Left kidney (tissue), 2 donors: ENCODE results near the gene SMIM30. TPM values are rescaled to one million over a fixed set of nuclear protein-coding genes. Genes with fewer than 3 reads are reported as not detected.
"Not testable (repeated sequence)": the region's sequence is repeated elsewhere in the genome, so short reads cannot be mapped to it uniquely, and the experiment has no call there.

Experiments
- DNase-seq: peaks from one replicate; pipeline ENCODE4 v3.0.0-alpha.2; 2013
- polyA plus RNA-seq: library from polyadenylated mRNA; unstranded; fragments of 120-200 nt; gene quantifications from one replicate; pipeline ENCODE4 v1.2.1, GENCODE V29; 2013; ENCODE audit not compliant: insufficient read length

Gene SMIM30
- polyA plus RNA-seq, 1 donor: 88.6 TPM

DNA sequence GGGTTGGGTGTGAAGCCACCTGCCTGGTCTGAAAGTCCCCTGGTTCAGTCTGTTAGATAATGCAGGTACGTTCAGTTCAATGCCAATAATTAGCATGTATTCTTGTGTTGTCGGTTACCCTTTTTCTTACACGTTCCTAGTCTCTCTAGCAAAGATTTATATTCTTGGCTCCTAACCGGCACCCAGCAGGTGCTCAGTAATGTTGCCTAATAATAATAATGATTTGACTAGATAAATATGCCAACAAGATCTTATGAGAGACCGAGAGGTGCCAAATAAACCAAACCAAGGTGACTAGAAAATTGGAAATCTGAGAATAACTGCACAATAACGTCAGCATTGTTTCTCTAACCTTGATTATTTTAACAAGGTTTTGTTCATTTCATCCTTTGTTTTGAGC, 1.1 kb upstream of the SMIM30 start:
- no peak for DNase-seq

GRCh38 chr7:113117374-113117774, 980 bp downstream of the SMIM30 start:
- not testable (repeated sequence) for DNase-seq

- no peak for DNase-seq
Observed at GRCh38 chr7:113113912-113114311, 4.4 kb downstream of the SMIM30 start.

DNA sequence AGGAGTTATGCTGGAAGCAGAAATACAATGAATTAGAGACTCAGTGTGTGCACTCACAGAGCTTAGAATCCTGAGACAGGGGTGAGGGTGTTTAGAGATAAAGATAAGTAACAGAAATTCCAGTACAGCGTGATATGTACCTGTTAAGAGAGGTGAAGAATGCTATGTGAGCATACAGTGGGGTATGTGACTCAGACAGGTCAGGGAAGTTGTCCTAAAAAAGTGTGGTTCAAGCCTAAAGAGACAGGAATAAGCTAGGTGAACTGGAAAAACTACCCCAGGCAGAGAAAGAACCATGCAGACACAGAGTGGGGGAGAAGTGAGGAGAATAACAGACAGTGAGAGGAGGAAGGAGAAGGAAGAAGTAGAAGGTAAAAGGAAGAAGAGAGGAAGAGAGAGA, 8.6 kb downstream of the SMIM30 start:
- no peak for DNase-seq

GRCh38 chr7:113100121-113100603, 18.2 kb downstream of the SMIM30 start:
- peak; percentile 31 for DNase-seq

- DNase-seq: peak; percentile 37
Observed at GRCh38 chr7:113099284-113099919, 19.0 kb downstream of the SMIM30 start.

DNA sequence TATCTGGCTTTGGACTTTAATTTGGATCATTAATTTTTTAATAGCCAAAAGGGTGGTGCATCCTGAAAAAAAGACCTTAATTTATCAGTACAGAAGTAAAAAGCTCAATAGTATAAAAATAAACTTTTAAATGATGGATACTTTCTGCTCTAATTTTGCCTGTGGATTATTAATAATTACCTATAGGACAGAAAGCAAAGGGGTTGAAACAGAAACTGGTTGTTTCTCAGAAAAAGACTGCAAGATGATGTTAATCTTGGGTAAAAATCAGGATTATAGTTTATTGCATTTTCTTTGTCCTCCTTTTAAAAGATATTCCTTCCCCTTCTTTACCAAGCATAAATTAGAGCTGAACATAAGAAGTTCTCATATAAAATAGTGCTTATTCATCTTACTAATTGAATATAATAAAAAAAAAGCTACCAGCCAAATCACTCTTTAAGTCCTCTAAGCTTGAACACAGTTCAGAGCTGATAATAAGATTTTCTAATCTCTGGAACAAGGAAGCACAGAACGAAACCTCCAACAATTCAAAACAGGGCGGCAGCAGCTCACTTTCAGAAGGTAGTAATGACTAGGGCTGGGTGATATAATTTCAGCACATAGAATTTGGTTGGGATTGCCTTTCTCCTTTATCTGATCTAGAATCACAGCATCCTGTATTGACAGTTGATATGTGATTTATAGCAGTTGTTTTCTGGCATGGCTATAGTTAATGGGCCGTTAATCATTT, 23.7 kb downstream of the SMIM30 start:
- DNase-seq: no peak

DNA sequence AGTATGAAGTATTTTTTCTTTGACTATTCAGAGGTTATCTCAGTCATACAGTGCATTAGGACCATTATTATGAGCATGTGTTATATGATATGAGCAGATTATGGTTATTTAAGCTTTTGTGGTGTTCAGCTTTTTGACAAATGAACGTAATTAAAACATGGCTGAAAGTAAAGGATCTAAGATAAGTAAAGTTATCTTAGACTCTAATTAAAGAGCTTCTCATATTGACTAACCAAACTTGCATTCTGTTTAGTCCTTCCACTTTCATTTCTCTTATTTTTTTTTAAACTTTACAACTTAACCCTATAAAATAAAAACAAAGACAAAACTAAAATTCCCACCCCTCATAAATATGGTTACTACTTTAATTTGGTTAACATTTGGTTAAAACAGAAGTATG, 24.8 kb downstream of the SMIM30 start:
- no peak for DNase-seq

- DNase-seq: no peak
Observed at GRCh38 chr7:113092762-113093161, 25.6 kb downstream of the SMIM30 start.

DNA sequence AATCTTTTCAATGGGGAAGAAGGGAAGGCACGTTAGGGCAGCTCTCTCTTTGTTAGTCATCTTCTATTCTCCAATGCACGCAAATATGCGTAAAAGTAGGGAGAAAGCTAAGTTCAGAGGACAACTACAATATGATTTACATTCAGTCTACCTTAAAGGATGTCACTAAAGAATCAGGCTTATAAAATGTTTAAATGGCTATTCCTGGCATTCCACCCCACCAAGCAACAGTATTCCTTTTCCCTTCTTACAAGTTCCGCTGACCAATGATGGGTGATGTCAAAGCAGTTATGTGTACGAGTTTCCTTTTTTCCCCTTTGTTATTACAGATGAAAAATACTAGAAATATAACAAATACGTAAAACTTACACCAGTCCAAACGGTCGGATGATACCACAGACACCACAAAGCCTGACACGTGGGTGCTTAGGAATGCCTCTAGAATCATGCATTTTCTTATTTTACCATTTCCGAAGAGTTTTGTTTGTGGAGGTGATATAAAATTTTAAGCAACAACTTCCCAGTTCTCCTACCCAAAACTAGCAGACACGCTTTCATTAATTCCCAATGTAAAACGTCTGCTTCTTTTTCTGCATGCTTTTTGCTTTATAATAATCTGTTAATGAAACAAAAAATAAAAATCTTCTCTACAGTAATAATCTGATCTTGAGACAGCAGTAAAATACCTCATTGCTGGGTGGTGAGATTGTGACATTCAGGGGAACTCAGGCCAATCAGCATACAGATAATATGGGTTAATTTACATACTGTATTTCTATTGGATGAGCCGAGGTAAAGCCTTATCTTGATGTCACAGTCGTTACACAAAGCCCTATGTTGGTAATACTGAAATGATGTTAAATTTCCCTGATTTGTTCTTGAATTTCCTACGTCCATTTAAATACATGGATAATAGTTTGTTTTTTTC, 31.0 kb downstream of the SMIM30 start:
- DNase-seq: peak; percentile 25

DNA sequence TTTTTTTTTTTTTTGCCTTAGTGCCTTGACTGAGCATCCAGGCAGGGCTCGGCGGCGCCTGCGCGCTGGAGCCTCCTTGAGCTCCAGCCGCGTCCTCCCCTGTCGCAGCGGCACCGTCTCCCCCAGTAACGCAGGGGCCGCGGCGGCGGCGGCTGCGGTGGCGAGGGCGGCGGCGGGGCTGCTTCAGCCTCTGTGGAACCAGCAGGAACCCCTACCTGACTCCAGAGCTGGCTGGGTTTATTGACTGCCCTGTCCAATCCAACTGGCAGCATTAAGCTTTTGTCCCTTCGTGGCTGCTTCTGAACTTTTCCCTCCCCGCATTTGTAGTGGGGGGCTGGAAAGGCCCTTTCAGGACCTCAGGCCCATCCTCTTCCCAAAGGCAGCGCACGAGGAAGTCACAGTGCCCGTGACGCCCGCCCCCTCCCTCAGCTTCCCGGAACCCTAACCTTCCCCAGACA, 31.9 kb downstream of the SMIM30 start, which contains the start of gene GPR85:
Gene GPR85, minus strand, starts transcription at position 397 of the 458 bp plus-strand sequence. CDS start 2,106 bp downstream, outside the sequence.
- DNase-seq: peak; percentile 68

DNA sequence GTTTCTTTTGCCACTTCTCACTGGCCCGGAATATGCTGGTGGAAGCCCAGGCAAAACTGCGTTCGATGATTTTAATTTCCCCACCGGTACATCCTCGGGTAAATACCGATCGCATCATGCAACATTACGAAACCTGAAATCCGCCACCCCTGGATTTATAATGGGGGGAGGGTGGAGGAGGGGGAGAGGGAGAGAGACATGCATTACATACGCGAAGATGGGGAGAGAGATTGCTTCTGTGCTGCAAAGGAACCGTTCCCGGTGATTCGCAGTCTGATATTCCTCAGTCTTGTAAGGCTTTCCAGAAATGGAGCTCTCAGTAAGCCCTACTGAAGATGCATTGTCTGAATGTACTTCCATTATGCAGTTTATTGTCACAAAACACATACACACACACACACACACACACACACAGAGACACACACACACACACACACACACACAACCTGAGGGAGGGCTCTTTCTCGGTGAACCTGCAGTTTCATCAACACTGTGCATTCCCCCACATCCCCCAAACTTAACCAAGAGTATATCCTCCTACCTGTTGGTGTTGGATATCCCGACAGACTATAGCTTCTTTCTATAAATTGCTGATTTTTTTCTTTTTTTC, 32.5 kb downstream of the SMIM30 start:
- DNase-seq: peak; percentile 17

- no peak for DNase-seq
Observed at GRCh38 chr7:113084496-113085172, 33.7 kb downstream of the SMIM30 start.

DNA sequence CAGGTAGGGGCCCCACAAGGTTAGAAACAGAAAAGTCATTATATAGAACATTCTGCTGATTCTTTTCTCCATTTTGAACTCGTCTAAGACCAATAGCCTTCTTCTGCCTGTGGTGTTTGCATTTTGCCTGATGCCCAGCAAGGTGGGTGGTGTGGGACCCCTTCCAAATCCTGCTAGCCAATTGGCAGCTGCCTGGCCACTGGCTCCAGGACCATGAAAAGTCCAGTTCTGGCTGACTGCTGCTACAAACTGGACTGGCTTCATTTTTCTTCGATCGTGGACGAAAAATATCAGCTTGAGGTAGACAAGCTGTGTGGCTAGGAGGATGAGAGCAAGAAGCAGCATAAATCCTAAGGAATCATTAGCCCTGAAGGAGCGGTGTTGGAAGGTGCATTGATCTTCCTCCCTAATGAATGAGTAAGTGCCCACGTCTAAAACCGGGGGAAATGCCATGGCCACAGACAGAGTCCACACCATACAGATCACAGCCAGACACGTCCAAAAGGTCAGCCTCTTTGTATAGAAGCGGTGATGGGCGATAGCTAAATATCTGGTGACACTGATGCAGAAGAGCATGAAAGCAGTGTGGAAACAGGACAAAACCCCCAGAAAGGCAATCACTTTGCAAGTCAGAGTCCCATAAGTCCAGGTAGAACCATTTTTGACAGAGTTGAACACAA, 34.4 kb downstream of the SMIM30 start:
- no peak for DNase-seq

DNA sequence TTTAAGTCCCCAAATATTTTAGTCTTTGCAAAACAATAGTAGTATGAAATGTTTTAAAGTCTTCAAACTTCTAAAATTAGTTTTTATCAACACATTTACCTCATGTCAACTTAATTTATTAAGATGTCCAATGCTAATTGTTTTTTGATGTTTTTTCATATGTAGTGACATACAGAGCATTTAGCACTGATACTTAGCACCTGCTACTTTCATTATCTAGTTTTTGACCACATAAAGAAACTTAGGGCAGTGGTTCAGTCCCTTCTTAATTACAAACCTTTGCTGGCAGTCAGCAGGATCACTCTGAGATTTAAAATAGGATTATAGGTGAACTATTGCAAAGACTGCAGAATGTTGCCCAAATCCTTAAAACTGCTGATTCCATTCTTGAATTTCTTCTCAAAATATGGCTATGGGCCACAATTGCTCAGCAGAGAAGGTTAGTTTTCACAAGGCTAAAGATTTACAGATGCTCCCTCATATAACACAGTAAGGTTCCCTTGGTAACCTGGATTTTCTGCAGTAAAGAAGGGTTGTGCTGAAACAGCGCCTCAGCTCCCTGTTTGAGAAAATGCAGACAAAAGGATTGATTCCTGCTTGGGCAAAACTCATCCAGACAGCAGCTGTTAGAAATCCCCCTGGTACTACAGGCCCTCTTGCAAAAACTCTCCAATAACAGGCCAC, 35.1 kb downstream of the SMIM30 start:
- no peak for DNase-seq

DNA sequence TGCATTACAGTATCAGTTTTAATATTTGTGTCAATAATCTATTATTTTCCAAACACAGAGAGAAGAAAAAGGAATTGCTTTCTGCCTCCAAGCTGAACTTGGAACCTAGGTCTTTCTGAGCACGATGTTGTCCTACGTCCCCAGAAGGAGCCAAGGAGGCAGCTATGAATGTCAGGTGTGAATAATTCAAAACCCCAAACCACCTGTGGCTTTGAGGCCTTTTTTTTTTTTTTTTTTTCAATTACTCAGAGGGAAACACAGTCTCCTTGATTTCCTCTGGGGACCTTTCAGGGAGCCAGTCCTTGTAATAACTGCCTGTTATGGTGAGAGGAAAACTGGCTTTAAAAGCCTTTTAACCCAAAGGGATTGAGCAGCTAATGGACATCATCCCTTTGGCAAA, 40.0 kb downstream of the SMIM30 start:
- no peak for DNase-seq

- DNase-seq: no peak
Observed at GRCh38 chr7:113076703-113077102, 41.7 kb downstream of the SMIM30 start.

GRCh38 chr7:113071465-113071864, 46.9 kb downstream of the SMIM30 start:
- DNase-seq: no peak
